ENCODE results near the gene DAB1.

GRCh38 chr1:57117753-57118152 lies 306.1 kb downstream of the DAB1 start:
- TF ChIP-seq CTCF (conservative IDR thresholded peaks at IDR 0.05 in 1 of 2, IDR thresholded peaks at IDR 0.05 in 1 of 2; ENCODE audit: extremely low read depth in 1 of 2, insufficient read depth in 1 of 2, low read depth in 1 of 2, low read length in 2 of 2), result no peak
- TF ChIP-seq EZH2 (IDR thresholded peaks at IDR 0.05; ENCODE audit: borderline replicate concordance, low read length), result no peak
